B cell (primary cell): ENCODE results near the gene SCPEP1. TPM values are rescaled to one million over a fixed set of nuclear protein-coding genes. Genes with fewer than 3 reads are reported as not detected.
"Not testable (repeated sequence)": the region's sequence is repeated elsewhere in the genome, so short reads cannot be mapped to it uniquely, and the experiment has no call there.

Experiments
- ATAC-seq: fragments of 200-7000 bp; cut with Tn5 transposase; one replicate; pipeline ENCODE4 v1.10.0; 2021; ENCODE audit warnings: low read depth, mild to moderate bottlenecking, moderate number of reproducible peaks, moderate library complexity
- CTCF ChIA-PET: fragments of 350-600 bp; sonication (Branson Sonifier 250); formaldehyde crosslinking; loops from one replicate; lab custom pipeline; 2021; ENCODE audit warnings: antibody characterized with exemption, inconsistent platforms; lab: Charles Lee
- POLR2A ChIA-PET: fragments of 350-600 bp; sonication (Branson Sonifier 250); formaldehyde crosslinking; loops from one replicate; lab custom pipeline; 2021; ENCODE audit warnings: antibody characterized with exemption; lab: Charles Lee
- DNase-seq: peaks from one replicate; pipeline ENCODE4 v3.0.0; 2013
- H2AFZ ChIP-seq: 2 replicates; pipeline ENCODE4 v1.6.1; 2012; ENCODE audit warnings: mild to moderate bottlenecking, low read depth, low read length; ENCODE audit not compliant: insufficient read depth, poor library complexity, severe bottlenecking
- H3K27ac ChIP-seq, 2 donors: 1 replicate in 1 of 2; 2 replicates in 1 of 2; pipeline ENCODE4 v1.5.1; 2012 to 2013; ENCODE audit warnings: low read length in 2 of 2, mild to moderate bottlenecking in 2 of 2, moderate library complexity in 1 of 2
- H3K27me3 ChIP-seq, 4 experiments: fragments of 200-600 bp in 1 of 4; sonication (generic) in 1 of 4; replicated peaks in 1 of 4; 1 replicate in 2 of 4; 2 replicates in 2 of 4; pipeline versions ENCODE4 v1.6.1 to v1.7.0; 2013 to 2016; ENCODE audit warnings: low read length in 3 of 4, mild to moderate bottlenecking in 2 of 4, mixed read lengths in 1 of 4, moderate library complexity in 1 of 4; ENCODE audit not compliant: insufficient read depth in 4 of 4, control insufficient read depth in 3 of 4; ENCODE audit errors: control extremely low read depth in 1 of 4
- H3K36me3 ChIP-seq, 2 experiments: replicated peaks in 1 of 2; 1 replicate in 1 of 2; 2 replicates in 1 of 2; pipeline versions ENCODE4 v1.6.1 to v1.7.1; 2013; ENCODE audit warnings: low read length in 1 of 2; ENCODE audit not compliant: insufficient read depth in 2 of 2, control insufficient read depth in 1 of 2; ENCODE audit errors: control extremely low read depth in 1 of 2, extremely low read depth in 1 of 2
- H3K4me1 ChIP-seq, 2 donors: fragments of 200-600 bp in 1 of 2; sonication (generic) in 1 of 2; 1 replicate in 1 of 2; 2 replicates in 1 of 2; pipeline versions ENCODE4 v1.5.1 to v1.6.1; 2013 to 2017; ENCODE audit warnings: low read length in 2 of 2; ENCODE audit not compliant: control insufficient read depth in 2 of 2, insufficient read depth in 2 of 2
- H3K4me2 ChIP-seq: replicated peaks from 2 replicates; pipeline ENCODE3; 2012; ENCODE audit warnings: mild to moderate bottlenecking, low read depth, low read length; ENCODE audit not compliant: poor library complexity, severe bottlenecking
- H3K4me3 ChIP-seq, 5 experiments: fragments of 200-600 bp in 1 of 5; sonication (generic) in 1 of 5; 1 replicate in 3 of 5; 2 replicates in 2 of 5; pipeline versions ENCODE4 v1.5.1 to v1.7.0; 2011 to 2016; ENCODE audit warnings: low read length in 4 of 5, mild to moderate bottlenecking in 4 of 5, low read depth in 2 of 5, control low read depth in 1 of 5, moderate library complexity in 1 of 5; ENCODE audit not compliant: insufficient read depth in 1 of 5; ENCODE audit errors: control extremely low read depth in 1 of 5, extremely low read depth in 1 of 5
- H3K79me2 ChIP-seq: fragments of 200-600 bp; sonication (generic); one replicate; pipeline ENCODE4 v1.6.0; 2016; ENCODE audit warnings: low read length; ENCODE audit not compliant: control insufficient read depth, insufficient read depth
- H3K9ac ChIP-seq: fragments of 200-600 bp; sonication (generic); 2 replicates; pipeline ENCODE4 v1.6.1; 2017; ENCODE audit warnings: mild to moderate bottlenecking, low read length, moderate library complexity
- H3K9me3 ChIP-seq, 3 donors: one replicate each; pipeline versions ENCODE4 v1.6.1 to v1.7.1; 2013; ENCODE audit warnings: low read length in 2 of 3; ENCODE audit not compliant: control insufficient read depth in 2 of 3, insufficient read depth in 1 of 3; ENCODE audit errors: control extremely low read depth in 1 of 3
- H4K20me1 ChIP-seq: 2 replicates; pipeline ENCODE4 v1.6.0; 2012; ENCODE audit warnings: mild to moderate bottlenecking, low read length; ENCODE audit not compliant: insufficient read depth, control insufficient read depth, poor library complexity, severe bottlenecking
- H3K27ac Mint-ChIP-seq: one replicate; pipeline ENCODE4 v1.8.0; 2021; ENCODE audit warnings: mixed read lengths
- H3K27me3 Mint-ChIP-seq: one replicate; pipeline ENCODE4 v1.8.0; 2021; ENCODE audit warnings: mixed read lengths
- H3K4me1 Mint-ChIP-seq: one replicate; pipeline ENCODE4 v1.8.0; 2021; ENCODE audit warnings: mixed read lengths
- H3K4me3 Mint-ChIP-seq: one replicate; pipeline ENCODE4 v1.8.0; 2021; ENCODE audit warnings: mixed read lengths
- H3K9me3 Mint-ChIP-seq: one replicate; pipeline ENCODE4 v1.8.0; 2022; ENCODE audit warnings: mixed read lengths; ENCODE audit not compliant: insufficient read depth
- CTCF ChIP-seq: fragments of 200-600 bp; IDR thresholded peaks from one replicate; pipeline ENCODE4 v1.8.0; 2022; ENCODE audit warnings: antibody characterized with exemption, mild to moderate bottlenecking
- EZH2 ChIP-seq: IDR thresholded peaks from 2 replicates; pipeline ENCODE4 v1.6.1; 2012; ENCODE audit warnings: borderline replicate concordance, low read depth, mild to moderate bottlenecking, moderate library complexity, low read length; ENCODE audit not compliant: insufficient read depth, poor library complexity, severe bottlenecking
- WGBS: methylation state at CpG from one replicate; pipeline ENCODE4 v1.1.5; 2013; ENCODE audit warnings: missing lambda C conversion rate; ENCODE audit not compliant: insufficient coverage; 5-methylcytosine and 5-hydroxymethylcytosine counted together
- intact Hi-C: fragments of 100-400 bp; cut with micrococcal nuclease; formaldehyde crosslinking; loops from one replicate; pipeline ENCODE4 v1.10.0; 2022
- polyA plus RNA-seq: library from polyadenylated mRNA; depleted of rRNA; stranded (reverse); fragments of >200 nt; gene quantifications from 2 replicates; pipeline ENCODE4 v1.2.3, GENCODE V29; 2012
- total RNA-seq, 2 donors: library from RNA; stranded (reverse); fragments of 120-200 nt in 1 of 2; gene quantifications; 1 replicate in 1 of 2; 2 replicates in 1 of 2; pipeline versions ENCODE4 v1.2.3 to v1.2.4, GENCODE V29; 2013 to 2022

Gene SCPEP1
- total and polyA plus RNA-seq, 2 donors (not counting 1 experiment from before 2014, with no cell fraction given), result 66.6 to 121 TPM

- Histone ChIP-seq H3K9ac (no peak overlapping the region), H4K20me1 (no peaks in the 10 kb centered on the region), H3K79me2 (no peaks in the 10 kb centered on the region), H3K36me3 (peaks cover 0 to 60% of the 10 kb centered on the region in 2 experiments), H3K4me1 (peaks cover 0 to 3% of the 10 kb centered on the region in 2 donors), H3K27ac (no peak overlapping the region), H2AFZ (no peak overlapping the region), H3K27me3 (no peaks in the 10 kb centered on the region), H3K4me2 (no peak overlapping the region), H3K4me3 (no peak overlapping the region), H3K9me3 (peaks cover 0 to 4% (median 0%) of the 10 kb centered on the region in 3 donors)
- intact Hi-C loops, result no loop called here
- DNase-seq (no peak), ATAC-seq (no peak)
- Mint-ChIP-seq H3K27ac (no peak overlapping the region), H3K9me3 (no peaks in the 10 kb centered on the region), H3K27me3 (no peaks in the 10 kb centered on the region), H3K4me1 (peaks cover 4% of the 10 kb centered on the region), H3K4me3 (no peak overlapping the region)
- ChIA-PET POLR2A (no interaction called here), CTCF (interaction anchor here (1.0 to 2.3 kb wide), 4 partner anchors 11 to 120 kb away, joined by 4 to 23 read pairs (median 4); no protein-coding TSS in a partner anchor)
- no peak for TF ChIP-seq CTCF
- no peak for TF ChIP-seq EZH2
- WGBS, result 90% methylated on average over 6 of the region's 6 CpGs
Measured at GRCh38 chr17:56936697-56937322, 41.1 kb upstream of the SCPEP1 start.

- Histone ChIP-seq H3K27me3 (no peaks in the 10 kb centered on the region), H4K20me1 (no peaks in the 10 kb centered on the region), H3K27ac (no peak overlapping the region), H3K4me1 (peaks cover 0 to 3% of the 10 kb centered on the region in 2 donors), H3K4me2 (no peak overlapping the region), H3K9me3 (no peaks in the 10 kb centered on the region), H3K79me2 (no peaks in the 10 kb centered on the region), H3K9ac (no peak overlapping the region), H2AFZ (no peak overlapping the region), H3K36me3 (peaks cover 0 to 64% of the 10 kb centered on the region in 2 experiments), H3K4me3 (no peak overlapping the region)
- Mint-ChIP-seq H3K4me1 (peaks cover 4% of the 10 kb centered on the region), H3K4me3 (no peak overlapping the region), H3K27me3 (no peaks in the 10 kb centered on the region), H3K27ac (no peak overlapping the region), H3K9me3 (no peaks in the 10 kb centered on the region)
- CTCF ChIA-PET, result interaction anchor here (1.0 to 2.3 kb wide), 3 partner anchors 45 to 118 kb away, joined by 4 to 23 read pairs (median 6); no protein-coding TSS in a partner anchor
- TF ChIP-seq EZH2 (no peak), CTCF (no peak)
- intact Hi-C loops, result no loop called here
- 100% methylated on average over 2 of the region's 2 CpGs for WGBS
- POLR2A ChIA-PET, result no interaction called here
- DNase-seq (no peak), ATAC-seq (no peak)
Measured at GRCh38 chr17:56937687-56938086, 40.2 kb upstream of the SCPEP1 start.

- H3K4me1 ChIP-seq, POLR2A ChIA-PET, H3K4me3 ChIP-seq, H2AFZ ChIP-seq, H3K27me3 Mint-ChIP-seq, H4K20me1 ChIP-seq, H3K4me3 Mint-ChIP-seq, H3K9me3 ChIP-seq, H3K27ac ChIP-seq, ATAC-seq, H3K4me2 ChIP-seq, intact Hi-C loops, H3K27ac Mint-ChIP-seq, DNase-seq, H3K79me2 ChIP-seq, H3K27me3 ChIP-seq, H3K9ac ChIP-seq, H3K9me3 Mint-ChIP-seq, H3K4me1 Mint-ChIP-seq: not testable (repeated sequence)
- CTCF ChIA-PET, result interaction anchor here (1.1 kb wide), 1 partner anchor 118 kb away, joined by 6 read pairs; no protein-coding TSS in a partner anchor
- WGBS, result no CpG with 5 or more reads among the region's 5 CpGs
- H3K36me3 ChIP-seq, result peaks cover 0 to 68% of the 10 kb centered on the region in 2 experiments
Measured at GRCh38 chr17:56938206-56938605, 39.7 kb upstream of the SCPEP1 start.
